BLaER1 treated with 17β-estradiol and CSF1 and Interleukin-3, amounts not matched to agents 10 nM and 100 nM (cell line): ENCODE measurements around the gene CDK5.

Experiments
- H3K27ac ChIP-seq, 11 experiments: shearing (Covaris generic); formaldehyde crosslinking; 2 replicates each; pipeline ENCODE4 v1.8.1; 2022
- H3K27me3 ChIP-seq, 11 experiments: shearing (Covaris generic); formaldehyde crosslinking; 2 replicates each; pipeline ENCODE4 v1.8.1; 2022
- H3K36me3 ChIP-seq, 11 experiments: shearing (Covaris generic); formaldehyde crosslinking; 2 replicates each; pipeline ENCODE4 v1.8.1; 2022
- H3K4me1 ChIP-seq, 10 experiments: shearing (Covaris generic); formaldehyde crosslinking; 2 replicates each; pipeline ENCODE4 v1.8.1; 2022
- H3K4me2 ChIP-seq, 11 experiments: shearing (Covaris generic); formaldehyde crosslinking; 2 replicates each; pipeline ENCODE4 v1.8.1; 2022
- H3K4me3 ChIP-seq, 10 experiments: shearing (Covaris generic); formaldehyde crosslinking; 2 replicates each; pipeline ENCODE4 v1.8.1; 2022
- H3K9ac ChIP-seq, 11 experiments: shearing (Covaris generic); formaldehyde crosslinking; 2 replicates each; pipeline ENCODE4 v1.8.1; 2022
- H3K9me3 ChIP-seq, 11 experiments: shearing (Covaris generic); formaldehyde crosslinking; replicated peaks in 1 of 11; 2 replicates each; pipeline ENCODE4 v1.8.1; 2022
- H4K20me1 ChIP-seq, 11 experiments: shearing (Covaris generic); formaldehyde crosslinking; 2 replicates each; pipeline ENCODE4 v1.8.1; 2022
- Cebpa-rat ChIP-seq, 11 experiments: shearing (Covaris generic); IDR thresholded peaks; 2 replicates each; pipeline ENCODE4 v1.8.1; 2022

The CDK5 gene

DNA sequence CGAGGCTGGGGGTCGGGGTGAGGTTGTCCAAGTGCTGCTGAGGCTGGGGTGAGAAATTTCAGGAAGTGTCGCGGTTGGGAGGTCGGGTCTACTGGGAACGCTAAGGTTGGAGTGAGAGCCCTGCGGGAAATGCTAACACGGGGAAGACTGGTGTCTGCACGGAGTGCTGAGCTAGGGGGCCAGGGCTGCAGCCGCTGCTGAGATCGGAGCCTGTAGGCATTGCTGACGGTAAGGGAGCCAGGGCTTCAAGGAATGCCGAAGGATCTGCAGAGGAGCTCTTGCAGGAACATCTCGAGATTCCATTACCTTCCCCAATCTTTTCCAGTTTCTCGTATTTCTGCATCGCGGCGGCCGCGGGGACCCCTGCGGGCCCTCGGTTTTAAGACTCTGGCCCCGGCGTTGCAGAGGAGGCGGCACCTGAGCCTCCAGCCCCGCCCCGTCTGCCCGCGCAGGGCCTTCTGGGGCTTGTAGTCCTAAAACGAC, at the start of gene CDK5:
TSS of gene CDK5 (minus strand) at position 392 of the 483 bp plus-strand sequence. CDS start at position 343, 49 bp downstream.
- Histone ChIP-seq H3K4me1 (peaks cover 54 to 67% (median 59%) of the 10 kb centered on the region in 10 experiments), H3K27me3 (no peaks in the 10 kb centered on the region), H3K4me2 (peak within 1 kb of the TSS; percentile 87 to 100 (median 97)), H3K36me3 (peaks cover 0 to 20% (median 10%) of the 10 kb centered on the region in 11 experiments; a peak in 17 of 22 replicates), H3K27ac (peak within 1 kb of the TSS; percentile 70 to 90 (median 85)), H3K4me3 (peak within 1 kb of the TSS; percentile 76 to 97 (median 88)), H3K9ac (peak within 1 kb of the TSS; percentile 79 to 88 (median 85)), H3K9me3 (no peaks in the 10 kb centered on the region), H4K20me1 (peaks cover 20 to 28% (median 25%) of the 10 kb centered on the region in 11 experiments; a peak in 20 of 22 replicates)
- TF ChIP-seq Cebpa-rat (IDR thresholded peaks at IDR 0.05) = no peak

- H3K4me1 ChIP-seq = peaks cover 23 to 57% (median 38%) of the 10 kb centered on the region in 10 experiments
- H3K4me3 ChIP-seq = no peak overlapping the region
- H3K9me3 ChIP-seq = no peaks in the 10 kb centered on the region
- no peaks in the 10 kb centered on the region for H3K27me3 ChIP-seq
- H3K9ac ChIP-seq = peak overlapping the region in 3 of 11 experiments; percentile 6 to 26 (median 16); a peak in 4 of 22 replicates
- peaks cover 74 to 100% (median 93%) of the 10 kb centered on the region in 11 experiments for H4K20me1 ChIP-seq
- no peak overlapping the region for H3K27ac ChIP-seq
- TF ChIP-seq Cebpa-rat (IDR thresholded peaks at IDR 0.05) = no peak
- peaks cover 0 to 77% (median 4%) of the 10 kb centered on the region in 11 experiments; a peak in 8 of 22 replicates for H3K36me3 ChIP-seq
- H3K4me2 ChIP-seq = peak overlapping the region in 10 of 11 experiments; percentile 10 to 63 (median 46); a peak in 18 of 22 replicates
These were observed 46.9 kb upstream of the CDK5 start for GRCh38 chr7:151104411-151105235.

GRCh38 chr7:151103973-151104372, 46.3 kb upstream of the CDK5 start:
- peak overlapping the region in 3 of 11 experiments; percentile 25 to 63 (median 48); a peak in 4 of 22 replicates for H3K4me2 ChIP-seq
- H3K9me3 ChIP-seq = no peaks in the 10 kb centered on the region
- H3K27ac ChIP-seq = no peak overlapping the region
- H3K4me1 ChIP-seq = peaks cover 27 to 62% (median 43%) of the 10 kb centered on the region in 10 experiments
- H3K9ac ChIP-seq = peak overlapping the region in 1 of 11 experiments; percentile 41; a peak in 1 of 22 replicates
- peaks cover 0 to 79% (median 4%) of the 10 kb centered on the region in 11 experiments; a peak in 8 of 22 replicates for H3K36me3 ChIP-seq
- H4K20me1 ChIP-seq = peaks cover 71 to 100% (median 91%) of the 10 kb centered on the region in 11 experiments
- no peak overlapping the region for H3K4me3 ChIP-seq
- H3K27me3 ChIP-seq = no peaks in the 10 kb centered on the region
- no peak for TF ChIP-seq Cebpa-rat (IDR thresholded peaks at IDR 0.05)

DNA sequence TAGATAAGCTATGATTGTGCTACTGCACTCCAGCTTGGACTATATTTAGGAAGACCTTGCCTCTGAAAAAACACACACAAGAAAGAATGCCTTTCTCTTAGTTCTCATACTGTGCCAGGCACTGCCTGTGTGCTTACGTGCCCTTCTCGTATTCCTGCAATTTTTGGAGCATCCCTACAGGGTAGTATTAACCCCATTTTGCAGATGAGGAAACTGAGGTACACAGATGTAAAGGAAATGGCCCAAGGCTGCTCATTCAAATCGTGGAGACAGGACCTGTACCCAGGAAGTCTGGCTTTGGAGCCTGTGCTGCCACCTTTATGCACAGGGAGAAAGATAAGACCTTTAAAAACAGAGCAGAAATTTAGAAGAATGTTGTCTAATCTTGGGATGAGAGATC, 45.3 kb upstream of the CDK5 start:
- no peak for TF ChIP-seq Cebpa-rat (IDR thresholded peaks at IDR 0.05)
- Histone ChIP-seq H3K9ac (no peak overlapping the region), H3K4me2 (no peak overlapping the region), H3K27me3 (no peaks in the 10 kb centered on the region), H3K27ac (no peak overlapping the region), H3K9me3 (no peaks in the 10 kb centered on the region), H3K4me1 (peaks cover 25 to 56% (median 40%) of the 10 kb centered on the region in 10 experiments), H4K20me1 (peaks cover 67 to 100% (median 89%) of the 10 kb centered on the region in 11 experiments), H3K36me3 (peaks cover 0 to 77% (median 4%) of the 10 kb centered on the region in 11 experiments; a peak in 9 of 22 replicates), H3K4me3 (no peak overlapping the region)

- Histone ChIP-seq H3K4me3 (no peak overlapping the region), H4K20me1 (peaks cover 76 to 100% (median 90%) of the 10 kb centered on the region in 11 experiments), H3K9me3 (no peaks in the 10 kb centered on the region), H3K4me2 (peak overlapping the region in 2 of 11 experiments; percentile 5 to 29; a peak in 1 of 22 replicates), H3K4me1 (peaks cover 27 to 64% (median 47%) of the 10 kb centered on the region in 10 experiments), H3K27me3 (no peaks in the 10 kb centered on the region), H3K27ac (peak overlapping the region in 1 of 11 experiments; percentile 10; a peak in 2 of 22 replicates), H3K36me3 (peaks cover 0 to 83% (median 4%) of the 10 kb centered on the region in 11 experiments; a peak in 10 of 22 replicates), H3K9ac (peak overlapping the region in 4 of 11 experiments; percentile 13 to 47 (median 26); a peak in 7 of 22 replicates)
- TF ChIP-seq Cebpa-rat (IDR thresholded peaks at IDR 0.05) = no peak
These were observed 44.1 kb upstream of the CDK5 start for GRCh38 chr7:151101621-151102396.

DNA sequence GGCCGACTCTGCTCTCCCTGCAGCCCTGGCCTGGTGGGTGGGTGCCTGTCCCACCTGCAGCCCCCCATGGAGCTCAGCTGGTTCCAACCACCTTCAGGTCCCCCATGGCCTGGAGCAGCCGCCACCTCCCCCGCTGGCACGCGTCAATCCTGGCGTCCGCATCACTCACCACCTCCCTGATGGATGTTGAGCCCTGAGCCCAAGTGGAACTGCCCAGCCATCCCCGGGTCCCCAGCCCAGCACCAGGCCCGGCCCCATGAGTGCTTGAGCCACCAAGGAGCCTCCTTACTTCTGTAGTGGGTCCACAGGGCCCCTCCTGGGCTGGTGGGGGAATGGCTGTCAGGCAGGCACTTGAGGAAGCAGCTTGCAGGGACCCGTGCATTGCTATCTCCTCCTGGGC, 43.2 kb upstream of the CDK5 start:
- Histone ChIP-seq H4K20me1 (peaks cover 75 to 100% (median 87%) of the 10 kb centered on the region in 11 experiments), H3K27ac (no peak overlapping the region), H3K4me3 (no peak overlapping the region), H3K36me3 (peaks cover 0 to 82% (median 5%) of the 10 kb centered on the region in 11 experiments; a peak in 8 of 22 replicates), H3K4me2 (peak overlapping the region in 2 of 11 experiments; percentile 5 to 29; a peak in 1 of 22 replicates), H3K4me1 (peaks cover 30 to 69% (median 53%) of the 10 kb centered on the region in 10 experiments), H3K9me3 (no peaks in the 10 kb centered on the region), H3K9ac (peak overlapping the region in 3 of 11 experiments; percentile 19 to 47 (median 32); a peak in 4 of 22 replicates), H3K27me3 (no peaks in the 10 kb centered on the region)
- no peak for TF ChIP-seq Cebpa-rat (IDR thresholded peaks at IDR 0.05)

- peaks cover 0 to 72% (median 4%) of the 10 kb centered on the region in 11 experiments; a peak in 8 of 22 replicates for H3K36me3 ChIP-seq
- H4K20me1 ChIP-seq = peaks cover 81 to 100% (median 91%) of the 10 kb centered on the region in 11 experiments
- peaks cover 35 to 73% (median 60%) of the 10 kb centered on the region in 10 experiments for H3K4me1 ChIP-seq
- no peak overlapping the region for H3K4me3 ChIP-seq
- TF ChIP-seq Cebpa-rat (IDR thresholded peaks at IDR 0.05) = no peak
- H3K4me2 ChIP-seq = peak overlapping the region; percentile 18 to 62 (median 47); a peak in 15 of 22 replicates
- H3K9me3 ChIP-seq = no peaks in the 10 kb centered on the region
- H3K27ac ChIP-seq = no peak overlapping the region; a peak in 1 of 22 replicates
- peak overlapping the region in 5 of 11 experiments; percentile 14 to 42 (median 37); a peak in 5 of 22 replicates for H3K9ac ChIP-seq
- no peaks in the 10 kb centered on the region for H3K27me3 ChIP-seq
These were observed 42.0 kb upstream of the CDK5 start for GRCh38 chr7:151099486-151100211.
